ENCODE data around the gene TMEM269. TPM values are rescaled to one million over a fixed set of nuclear protein-coding genes. Genes with fewer than 3 reads are reported as not detected.

TMEM269 gene
- total and polyA plus RNA-seq, 9 of the 15 experiments (the other 6 are each of a cell fraction or from before 2014, with no cell fraction given) = 0.09 to 0.49 (median 0.21) TPM

DNA sequence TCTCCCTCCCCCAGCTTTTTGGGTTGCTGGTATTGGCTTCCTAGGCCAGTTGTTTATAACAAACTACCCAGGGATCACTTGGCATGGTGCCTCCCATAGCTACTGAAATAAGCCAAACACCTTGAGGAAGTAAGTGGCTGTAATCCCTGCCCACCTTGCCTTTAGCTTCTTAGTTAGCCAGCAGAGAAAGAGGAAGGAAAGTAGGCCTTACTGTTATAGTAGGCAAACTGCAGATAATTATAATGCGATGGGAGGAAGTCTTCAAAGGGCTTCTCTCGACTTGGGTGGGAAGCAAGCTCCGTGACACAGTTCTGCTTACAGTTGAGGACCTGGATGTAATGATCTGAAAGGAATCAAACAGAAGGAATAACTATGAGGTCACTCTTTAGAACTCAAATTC lies 26.1 kb upstream of the TMEM269 start:
- Histone ChIP-seq H3K9ac (ENCODE audit: insufficient read depth in 1 of 2, low read depth in 2 of 2, low read length in 2 of 2) (no peak overlapping the region), H3K27ac (ENCODE audit: extremely low read depth, low read depth, low read length) (no peak overlapping the region), H3K9me1 (ENCODE audit: control insufficient read depth, insufficient read depth, low read length) (peaks cover 4% of the 10 kb centered on the region), H3K27me3 (ENCODE audit: control insufficient read depth in 2 of 2, insufficient read depth in 2 of 2, low read length in 2 of 2) (no peaks in the 10 kb centered on the region), H3K9me3 (replicated peaks; ENCODE audit: control insufficient read depth, insufficient read depth, low read depth, low read length) (no peaks in the 10 kb centered on the region), H3K4me2 (ENCODE audit: insufficient read depth, low read length) (no peak overlapping the region), H3K79me2 (ENCODE audit: control insufficient read depth, insufficient read depth, low read length) (peaks cover 1% of the 10 kb centered on the region; the same call in 2 of the 3 replicates), H4K20me1 (replicated peaks; ENCODE audit: control insufficient read depth, insufficient read depth, low read length) (peaks cover 6% of the 10 kb centered on the region; the same call in 1 of the 2 replicates), H3K4me3 (no peak overlapping the region), H3K4me1 (replicated peaks in 1 of 2; ENCODE audit: control insufficient read depth in 2 of 2, insufficient read depth in 2 of 2, low read length in 2 of 2) (peaks cover under 1 to 4% of the 10 kb centered on the region in 2 experiments; a peak in 4 of 5 replicates), H3K36me3 (ENCODE audit: control insufficient read depth, insufficient read depth, low read length) (peaks cover 74% of the 10 kb centered on the region), H2AFZ (ENCODE audit: low read depth, low read length) (no peak overlapping the region)
- no peak for ATAC-seq
- in situ Hi-C loops (cut with MboI) (no loop called here), intact Hi-C loops (cut with micrococcal nuclease) (no loop called here)
- WGBS (ENCODE audit: insufficient coverage, low coverage, missing lambda C conversion rate) = 92% methylated on average over 3 of the region's 3 CpGs
- no TSS peak for BruUV-seq (replicated peaks)
- ChIA-PET POLR2A (interaction anchor here (1.0 to 2.8 kb wide), 3 partner anchors 9 to 76 kb away, joined by 3 to 15 read pairs (median 4); partner anchors contain the start of genes C1orf50, P3H1 and YBX1), CTCF (ENCODE audit: low intra/inter-chr PET ratio) (no interaction called here)
- DNase-seq (ENCODE audit: extremely low read depth in 1 of 4, low spot score in 3 of 4) = no peak
- no peak for FAIRE-seq
- TF ChIP-seq SAFB2 (IDR thresholded peaks at IDR 0.05; ENCODE audit: borderline replicate concordance, low read depth, low read length, severe bottlenecking) = no peak
- no peak for TF ChIP-seq SMARCB1 (IDR thresholded peaks at IDR 0.05; ENCODE audit: insufficient read length, low read depth)
- TF ChIP-seq ZNF347 (CRISPR knock-in tag; IDR thresholded peaks at IDR 0.05; ENCODE audit: low read depth) = no peak
- TF ChIP-seq TAF1 (IDR thresholded peaks at IDR 0.05; ENCODE audit: control insufficient read depth, extremely low read depth, insufficient read depth, low read length, severe bottlenecking) = no peak
- TF ChIP-seq ZNF282 (CRISPR knock-in tag; IDR thresholded peaks at IDR 0.05) = no peak
- no peak for TF ChIP-seq SAP30 (IDR thresholded peaks at IDR 0.05; ENCODE audit: borderline replicate concordance, insufficient read depth, low read depth, low read length, poor library complexity, severe bottlenecking)
- no peak for TF ChIP-seq NR2F6 (CRISPR knock-in tag; IDR thresholded peaks at IDR 0.05)
- TF ChIP-seq, protein P1, sequence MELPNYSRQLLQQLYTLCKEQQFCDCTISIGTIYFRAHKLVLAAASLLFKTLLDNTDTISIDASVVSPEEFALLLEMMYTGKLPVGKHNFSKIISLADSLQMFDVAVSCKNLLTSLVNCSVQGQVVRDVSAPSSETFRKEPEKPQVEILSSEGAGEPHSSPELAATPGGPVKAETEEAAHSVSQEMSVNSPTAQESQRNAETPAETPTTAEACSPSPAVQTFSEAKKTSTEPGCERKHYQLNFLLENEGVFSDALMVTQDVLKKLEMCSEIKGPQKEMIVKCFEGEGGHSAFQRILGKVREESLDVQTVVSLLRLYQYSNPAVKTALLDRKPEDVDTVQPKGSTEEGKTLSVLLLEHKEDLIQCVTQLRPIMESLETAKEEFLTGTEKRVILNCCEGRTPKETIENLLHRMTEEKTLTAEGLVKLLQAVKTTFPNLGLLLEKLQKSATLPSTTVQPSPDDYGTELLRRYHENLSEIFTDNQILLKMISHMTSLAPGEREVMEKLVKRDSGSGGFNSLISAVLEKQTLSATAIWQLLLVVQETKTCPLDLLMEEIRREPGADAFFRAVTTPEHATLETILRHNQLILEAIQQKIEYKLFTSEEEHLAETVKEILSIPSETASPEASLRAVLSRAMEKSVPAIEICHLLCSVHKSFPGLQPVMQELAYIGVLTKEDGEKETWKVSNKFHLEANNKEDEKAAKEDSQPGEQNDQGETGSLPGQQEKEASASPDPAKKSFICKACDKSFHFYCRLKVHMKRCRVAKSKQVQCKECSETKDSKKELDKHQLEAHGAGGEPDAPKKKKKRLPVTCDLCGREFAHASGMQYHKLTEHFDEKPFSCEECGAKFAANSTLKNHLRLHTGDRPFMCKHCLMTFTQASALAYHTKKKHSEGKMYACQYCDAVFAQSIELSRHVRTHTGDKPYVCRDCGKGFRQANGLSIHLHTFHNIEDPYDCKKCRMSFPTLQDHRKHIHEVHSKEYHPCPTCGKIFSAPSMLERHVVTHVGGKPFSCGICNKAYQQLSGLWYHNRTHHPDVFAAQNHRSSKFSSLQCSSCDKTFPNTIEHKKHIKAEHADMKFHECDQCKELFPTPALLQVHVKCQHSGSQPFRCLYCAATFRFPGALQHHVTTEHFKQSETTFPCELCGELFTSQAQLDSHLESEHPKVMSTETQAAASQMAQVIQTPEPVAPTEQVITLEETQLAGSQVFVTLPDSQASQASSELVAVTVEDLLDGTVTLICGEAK (IDR thresholded peaks at IDR 0.05) = no peak
- TF ChIP-seq, protein P1 (CRISPR knock-in tag; IDR thresholded peaks at IDR 0.05) = no peak
- TF ChIP-seq BHLHE40 (IDR thresholded peaks at IDR 0.05; ENCODE audit: low read length) = no peak
- TF ChIP-seq NFE2 (IDR thresholded peaks at IDR 0.05; ENCODE audit: low read depth) = no peak
- no peak for TF ChIP-seq ZNF263 (CRISPR knock-in tag; IDR thresholded peaks at IDR 0.05; ENCODE audit: borderline replicate concordance)
- TF ChIP-seq ZKSCAN8 (CRISPR knock-in tag; IDR thresholded peaks at IDR 0.05) = no peak
- no peak for TF ChIP-seq SIRT6 (IDR thresholded peaks at IDR 0.05; ENCODE audit: low read depth, low read length)
- no peak for TF ChIP-seq ZNF232 (CRISPR knock-in tag; IDR thresholded peaks at IDR 0.05)
